ENCODE measurements around the gene DLGAP3. TPM values are rescaled to one million over a fixed set of nuclear protein-coding genes. Genes with fewer than 3 reads are reported as not detected.
"Not testable (repeated sequence)": the region's sequence is repeated elsewhere in the genome, so short reads cannot be mapped to it uniquely, and the experiment has no call there.

DLGAP3 gene
- total RNA-seq, 1 experiment from 2014 or later: 0.27 TPM

DNA sequence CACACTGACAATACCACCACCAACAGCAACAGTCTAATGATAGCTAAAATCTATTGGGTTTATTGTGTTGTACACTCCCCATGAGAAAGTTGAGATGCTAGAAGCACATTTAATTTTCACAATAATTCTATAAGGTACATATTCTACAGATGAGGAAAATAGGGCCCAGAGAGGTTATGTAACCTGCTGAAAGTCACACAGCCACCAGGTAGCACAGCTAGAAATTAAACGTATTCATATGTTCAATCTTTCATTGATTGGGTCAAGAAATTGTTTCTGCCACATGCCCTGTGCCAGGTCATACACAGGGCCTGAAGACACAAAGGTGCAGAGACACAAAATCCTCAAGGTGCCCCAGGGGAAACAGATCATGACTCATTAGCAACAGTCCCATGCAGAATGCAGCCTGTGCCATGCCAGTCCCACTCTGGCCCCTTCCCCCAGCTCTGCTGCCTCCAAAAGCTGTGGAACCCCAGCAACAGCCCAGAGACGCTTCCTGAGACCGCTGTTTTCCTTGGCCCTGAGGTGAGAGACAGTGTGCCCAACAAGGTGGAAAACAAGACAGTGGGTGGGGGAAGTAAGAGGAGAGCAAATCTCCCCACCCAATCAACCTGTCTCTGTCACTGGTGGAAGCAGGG is 104.5 kb downstream of the DLGAP3 start:
- Histone ChIP-seq H3K4me3 (replicated peaks in 1 of 2; ENCODE audit: low read depth in 1 of 2, low read length in 2 of 2) (no peak overlapping the region), H3K4me1 (ENCODE audit: control insufficient read depth in 1 of 2, insufficient read depth in 2 of 2, low read length in 2 of 2) (no peaks in the 10 kb centered on the region), H3K9me2 (ENCODE audit: insufficient read depth) (no peaks in the 10 kb centered on the region), H4K20me1 (ENCODE audit: insufficient read depth) (no peaks in the 10 kb centered on the region), H3K9me3 (ENCODE audit: control insufficient read depth in 1 of 2, insufficient read depth in 1 of 2, low read depth in 1 of 2, low read length in 2 of 2) (no peaks in the 10 kb centered on the region), H3K79me2 (ENCODE audit: insufficient read depth, low read length) (no peaks in the 10 kb centered on the region), H3K27ac (ENCODE audit: low read depth, low read length) (no peak overlapping the region), H3K36me3 (ENCODE audit: control insufficient read depth in 1 of 2, insufficient read depth in 2 of 2, low read length in 2 of 2) (no peaks in the 10 kb centered on the region), H2AFZ (ENCODE audit: low read depth, low read length, poor library complexity, severe bottlenecking) (no peak overlapping the region), H3K9ac (ENCODE audit: low read length) (no peak overlapping the region), H3K27me3 (ENCODE audit: insufficient read depth, low read length) (peaks cover 6% of the 10 kb centered on the region; the same call in 1 of the 2 replicates), H3K4me2 (ENCODE audit: low read length) (no peak overlapping the region)
- intact Hi-C loops (cut with micrococcal nuclease): no loop called here
- no TSS peak for BruUV-seq (replicated peaks)
- ATAC-seq (no peak), DNase-seq (ENCODE audit: low read depth, low spot score) (no peak)
- ChIA-PET CTCF (no interaction called here), POLR2A (no interaction called here), RAD21 (ENCODE audit: low non-redundant PET in 1 of 2, low total read pairs in 2 of 2, uncharacterized antibody in 2 of 2, unreplicated experiment in 2 of 2) (no interaction called here)
- no peak for TF ChIP-seq TCF7L2 (IDR thresholded peaks at IDR 0.05; ENCODE audit: borderline replicate concordance, extremely low read depth, insufficient read depth, insufficient read length)
- TF ChIP-seq CBX3 (IDR thresholded peaks at IDR 0.05; ENCODE audit: low read depth): no peak
- TF ChIP-seq POLR2AphosphoS5 (IDR thresholded peaks at IDR 0.05; ENCODE audit: low read depth, low read length): no peak
- no peak for TF ChIP-seq SIN3A (IDR thresholded peaks at IDR 0.05; ENCODE audit: low read depth)
- TF ChIP-seq, protein P1, sequence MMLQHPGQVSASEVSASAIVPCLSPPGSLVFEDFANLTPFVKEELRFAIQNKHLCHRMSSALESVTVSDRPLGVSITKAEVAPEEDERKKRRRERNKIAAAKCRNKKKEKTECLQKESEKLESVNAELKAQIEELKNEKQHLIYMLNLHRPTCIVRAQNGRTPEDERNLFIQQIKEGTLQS (IDR thresholded peaks at IDR 0.05): no peak

DNA sequence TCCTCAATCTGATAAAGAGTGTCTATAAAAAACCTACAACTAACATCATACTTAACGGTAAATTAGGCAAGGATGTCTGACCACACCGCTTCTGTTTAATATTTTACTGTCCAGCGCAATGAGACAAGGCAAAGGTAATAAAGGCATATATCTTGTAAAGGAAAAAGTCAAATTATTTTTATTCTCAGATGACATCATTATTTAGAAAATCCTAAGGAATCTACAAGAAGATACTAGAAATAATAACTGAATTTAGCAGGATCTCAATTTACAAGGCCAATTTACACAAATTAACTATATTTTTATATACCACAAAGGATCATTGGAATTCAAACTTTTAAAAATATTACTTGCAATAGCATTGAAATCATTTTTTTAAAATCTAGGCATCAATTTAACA is 107.2 kb downstream of the DLGAP3 start:
- Histone ChIP-seq H3K27me3 (ENCODE audit: insufficient read depth, low read length) (peaks cover 6% of the 10 kb centered on the region; the same call in 1 of the 2 replicates), H3K9me3 (ENCODE audit: control insufficient read depth in 1 of 2, insufficient read depth in 1 of 2, low read depth in 1 of 2, low read length in 2 of 2) (no peaks in the 10 kb centered on the region), H3K36me3 (ENCODE audit: control insufficient read depth in 1 of 2, insufficient read depth in 2 of 2, low read length in 2 of 2) (no peaks in the 10 kb centered on the region), H3K4me2 (ENCODE audit: low read length) (no peak overlapping the region), H2AFZ (ENCODE audit: low read depth, low read length, poor library complexity, severe bottlenecking) (no peak overlapping the region), H3K27ac (ENCODE audit: low read depth, low read length) (no peak overlapping the region), H3K79me2 (ENCODE audit: insufficient read depth, low read length) (no peaks in the 10 kb centered on the region), H3K9ac (ENCODE audit: low read length) (no peak overlapping the region), H4K20me1 (ENCODE audit: insufficient read depth) (no peaks in the 10 kb centered on the region), H3K9me2 (ENCODE audit: insufficient read depth) (no peaks in the 10 kb centered on the region), H3K4me1 (ENCODE audit: control insufficient read depth in 1 of 2, insufficient read depth in 2 of 2, low read length in 2 of 2) (no peaks in the 10 kb centered on the region), H3K4me3 (replicated peaks in 1 of 2; ENCODE audit: low read depth in 1 of 2, low read length in 2 of 2) (no peak overlapping the region)
- no TSS peak for BruUV-seq (replicated peaks)
- ChIA-PET RAD21 (ENCODE audit: low non-redundant PET in 1 of 2, low total read pairs in 2 of 2, uncharacterized antibody in 2 of 2, unreplicated experiment in 2 of 2) (no interaction called here), CTCF (no interaction called here), POLR2A (no interaction called here)
- no peak for DNase-seq (ENCODE audit: low read depth, low spot score)
- intact Hi-C loops (cut with micrococcal nuclease): no loop called here
- TF ChIP-seq CBX3 (IDR thresholded peaks at IDR 0.05; ENCODE audit: low read depth) (no peak), POLR2A (IDR thresholded peaks at IDR 0.05; ENCODE audit: borderline replicate concordance, extremely low read depth, insufficient read depth, insufficient read length) (no peak), EZH2 (IDR thresholded peaks at IDR 0.05) (no peak), YY1 (IDR thresholded peaks at IDR 0.05; ENCODE audit: extremely low read depth, insufficient replicate concordance, low read depth, low read length) (no peak), ZNF274 (IDR thresholded peaks at IDR 0.05; ENCODE audit: low read depth, low read length) (no peak), SP1 (IDR thresholded peaks at IDR 0.05; ENCODE audit: low read depth) (no peak), TCF7L2 (IDR thresholded peaks at IDR 0.05; ENCODE audit: borderline replicate concordance, extremely low read depth, insufficient read depth, insufficient read length) (no peak)
- no peak for ATAC-seq

DNA sequence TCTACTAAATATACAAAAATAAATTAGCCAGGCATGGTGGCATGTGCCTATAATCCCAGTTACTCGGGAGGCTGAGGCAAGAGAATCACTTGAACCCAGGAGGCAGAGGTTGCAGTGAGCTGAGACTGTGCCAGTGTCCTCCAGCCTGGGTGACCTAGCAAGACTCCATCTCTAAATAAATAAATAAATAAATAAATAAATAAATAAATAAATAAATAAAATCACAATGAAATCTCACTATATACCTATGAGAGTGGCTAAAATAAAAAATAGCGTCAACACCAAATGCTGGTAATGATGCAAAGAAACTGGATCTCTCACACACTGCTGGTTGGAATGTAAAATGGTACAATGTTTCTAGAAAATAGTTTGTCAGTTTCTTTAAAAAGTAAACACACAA is 110.6 kb downstream of the DLGAP3 start:
- DNase-seq (ENCODE audit: low read depth, low spot score); H3K4me3 ChIP-seq (replicated peaks in 1 of 2; ENCODE audit: low read depth in 1 of 2, low read length in 2 of 2); ATAC-seq; H4K20me1 ChIP-seq (ENCODE audit: insufficient read depth); CTCF ChIA-PET; H3K4me2 ChIP-seq (ENCODE audit: low read length); H2AFZ ChIP-seq (ENCODE audit: low read depth, low read length, poor library complexity, severe bottlenecking); H3K9me2 ChIP-seq (ENCODE audit: insufficient read depth); H3K9me3 ChIP-seq (ENCODE audit: control insufficient read depth in 1 of 2, insufficient read depth in 1 of 2, low read depth in 1 of 2, low read length in 2 of 2); POLR2A ChIA-PET; BruUV-seq (replicated peaks); H3K27me3 ChIP-seq (ENCODE audit: insufficient read depth, low read length); RAD21 ChIA-PET (ENCODE audit: low non-redundant PET in 1 of 2, low total read pairs in 2 of 2, uncharacterized antibody in 2 of 2, unreplicated experiment in 2 of 2); H3K9ac ChIP-seq (ENCODE audit: low read length); H3K27ac ChIP-seq (ENCODE audit: low read depth, low read length); H3K36me3 ChIP-seq (ENCODE audit: control insufficient read depth in 1 of 2, insufficient read depth in 2 of 2, low read length in 2 of 2); H3K79me2 ChIP-seq (ENCODE audit: insufficient read depth, low read length); intact Hi-C loops (cut with micrococcal nuclease); H3K4me1 ChIP-seq (ENCODE audit: control insufficient read depth in 1 of 2, insufficient read depth in 2 of 2, low read length in 2 of 2): not testable (repeated sequence)

Data from HCT116 (cell line).